Brain microvascular endothelial cell (primary cell): ENCODE data around the gene STRN.

ENCODE experiments used
- DNase-seq: peaks from one replicate; pipeline ENCODE4 v3.0.0-alpha.2; 2020
- H3K27ac ChIP-seq: fragments of 250-450 bp; sonication (Bioruptor Pico); 2 replicates; pipeline ENCODE4 v1.5.1; 2020; ENCODE audit warnings: mild to moderate bottlenecking, moderate library complexity
- H3K27me3 ChIP-seq: fragments of 250-450 bp; sonication (Bioruptor Pico); replicated peaks from 2 replicates; pipeline ENCODE4 v1.5.1; 2020; ENCODE audit warnings: mild to moderate bottlenecking
- H3K36me3 ChIP-seq: fragments of 250-450 bp; sonication (Bioruptor Pico); replicated peaks from 2 replicates; pipeline ENCODE4 v1.5.1; 2020; ENCODE audit warnings: mild to moderate bottlenecking
- H3K4me3 ChIP-seq: 2 replicates; pipeline ENCODE4 v1.5.1; 2011; ENCODE audit warnings: low read depth, mild to moderate bottlenecking, control low read depth, low read length, moderate library complexity
- in situ Hi-C: cut with HindIII; loops from 2 replicates; pipeline ENCODE4 v1.10.0; 2017; ENCODE audit warnings: low sequenced_read_pairs, low pct_ligation_motif_present
- TF ChIP-seq, protein P1 (sequence below): IDR thresholded peaks from 2 replicates; pipeline ENCODE4 v1.5.1; 2011; ENCODE audit warnings: low read depth, mild to moderate bottlenecking, moderate library complexity, low read length, control low read depth, inconsistent platforms; ENCODE audit errors: missing control alignments

The STRN gene

DNA sequence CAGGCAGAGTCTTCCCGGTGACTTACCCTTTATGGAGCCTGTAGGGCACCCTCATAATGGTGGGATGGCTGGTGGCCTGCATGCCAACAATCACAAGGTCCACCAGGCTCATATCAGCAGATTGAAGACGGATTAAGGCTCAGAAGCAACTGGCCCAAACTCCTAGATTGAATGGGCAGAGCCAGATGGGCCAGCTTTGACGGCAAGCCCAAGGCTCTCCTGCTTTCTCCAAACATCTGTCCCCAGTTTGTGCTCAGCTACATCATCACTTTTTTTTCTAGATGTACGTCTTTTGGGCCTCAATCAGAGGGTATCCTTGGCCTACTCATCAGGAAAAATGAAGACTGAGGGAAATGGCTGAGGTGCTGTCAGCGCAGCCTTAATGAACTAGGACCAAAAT is 155.3 kb downstream of the STRN start:
- DNase-seq: no peak
- TF ChIP-seq, protein P1, sequence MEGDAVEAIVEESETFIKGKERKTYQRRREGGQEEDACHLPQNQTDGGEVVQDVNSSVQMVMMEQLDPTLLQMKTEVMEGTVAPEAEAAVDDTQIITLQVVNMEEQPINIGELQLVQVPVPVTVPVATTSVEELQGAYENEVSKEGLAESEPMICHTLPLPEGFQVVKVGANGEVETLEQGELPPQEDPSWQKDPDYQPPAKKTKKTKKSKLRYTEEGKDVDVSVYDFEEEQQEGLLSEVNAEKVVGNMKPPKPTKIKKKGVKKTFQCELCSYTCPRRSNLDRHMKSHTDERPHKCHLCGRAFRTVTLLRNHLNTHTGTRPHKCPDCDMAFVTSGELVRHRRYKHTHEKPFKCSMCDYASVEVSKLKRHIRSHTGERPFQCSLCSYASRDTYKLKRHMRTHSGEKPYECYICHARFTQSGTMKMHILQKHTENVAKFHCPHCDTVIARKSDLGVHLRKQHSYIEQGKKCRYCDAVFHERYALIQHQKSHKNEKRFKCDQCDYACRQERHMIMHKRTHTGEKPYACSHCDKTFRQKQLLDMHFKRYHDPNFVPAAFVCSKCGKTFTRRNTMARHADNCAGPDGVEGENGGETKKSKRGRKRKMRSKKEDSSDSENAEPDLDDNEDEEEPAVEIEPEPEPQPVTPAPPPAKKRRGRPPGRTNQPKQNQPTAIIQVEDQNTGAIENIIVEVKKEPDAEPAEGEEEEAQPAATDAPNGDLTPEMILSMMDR: no peak
- Histone ChIP-seq H3K27ac (no peak overlapping the region), H3K27me3 (no peaks in the 10 kb centered on the region), H3K36me3 (no peaks in the 10 kb centered on the region), H3K4me3 (no peak overlapping the region)
- in situ Hi-C loops: no loop called here

- TF ChIP-seq, protein P1: no peak
- no peak overlapping the region for H3K4me3 ChIP-seq
- H3K27me3 ChIP-seq: no peaks in the 10 kb centered on the region
- in situ Hi-C loops: no loop called here
- no peak for DNase-seq
- H3K27ac ChIP-seq: no peak overlapping the region
- H3K36me3 ChIP-seq: no peaks in the 10 kb centered on the region
Measured at GRCh38 chr2:36809069-36809445, 157.3 kb downstream of the STRN start.

GRCh38 chr2:36808386-36809068 is 157.8 kb downstream of the STRN start:
- no peak overlapping the region for H3K27ac ChIP-seq
- H3K4me3 ChIP-seq: no peak overlapping the region
- no peaks in the 10 kb centered on the region for H3K27me3 ChIP-seq
- in situ Hi-C loops: no loop called here
- TF ChIP-seq, protein P1: no peak
- no peak for DNase-seq
- no peaks in the 10 kb centered on the region for H3K36me3 ChIP-seq

DNA sequence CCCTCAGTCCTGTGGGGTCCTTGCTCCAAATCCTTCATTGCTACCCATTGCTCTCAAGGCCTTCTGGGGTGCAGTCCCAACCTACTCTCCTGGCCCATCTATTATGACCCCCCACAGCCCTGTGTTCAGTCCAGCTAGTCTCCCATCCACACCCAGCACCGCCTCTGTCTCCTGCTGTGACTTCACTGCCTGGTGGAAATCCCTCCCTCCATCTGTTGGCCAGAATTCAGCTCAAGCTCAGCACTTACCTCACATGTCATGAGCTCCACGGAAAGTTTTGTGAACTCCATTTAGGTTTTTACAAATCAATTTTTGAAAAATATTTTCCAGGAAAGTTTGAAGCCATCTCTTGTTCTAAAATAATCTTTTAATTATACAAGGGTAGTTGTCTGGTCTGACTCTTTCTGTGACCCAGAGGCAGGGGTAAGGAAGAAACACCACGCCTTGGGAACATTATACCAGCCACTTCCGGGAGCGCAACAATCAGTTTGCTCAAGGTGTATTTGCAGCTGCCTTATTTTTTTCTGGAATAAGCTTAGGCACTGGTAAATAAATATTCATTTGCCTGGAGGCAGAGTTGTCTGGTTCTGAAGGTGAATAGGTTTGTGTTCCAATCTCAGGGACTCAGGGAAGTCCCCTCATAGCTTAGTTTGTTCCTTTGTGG is 159.0 kb downstream of the STRN start:
- no peaks in the 10 kb centered on the region for H3K27me3 ChIP-seq
- H3K36me3 ChIP-seq: no peaks in the 10 kb centered on the region
- in situ Hi-C loops: no loop called here
- no peak overlapping the region for H3K27ac ChIP-seq
- no peak for DNase-seq
- no peak overlapping the region for H3K4me3 ChIP-seq
- TF ChIP-seq, protein P1: no peak

DNA sequence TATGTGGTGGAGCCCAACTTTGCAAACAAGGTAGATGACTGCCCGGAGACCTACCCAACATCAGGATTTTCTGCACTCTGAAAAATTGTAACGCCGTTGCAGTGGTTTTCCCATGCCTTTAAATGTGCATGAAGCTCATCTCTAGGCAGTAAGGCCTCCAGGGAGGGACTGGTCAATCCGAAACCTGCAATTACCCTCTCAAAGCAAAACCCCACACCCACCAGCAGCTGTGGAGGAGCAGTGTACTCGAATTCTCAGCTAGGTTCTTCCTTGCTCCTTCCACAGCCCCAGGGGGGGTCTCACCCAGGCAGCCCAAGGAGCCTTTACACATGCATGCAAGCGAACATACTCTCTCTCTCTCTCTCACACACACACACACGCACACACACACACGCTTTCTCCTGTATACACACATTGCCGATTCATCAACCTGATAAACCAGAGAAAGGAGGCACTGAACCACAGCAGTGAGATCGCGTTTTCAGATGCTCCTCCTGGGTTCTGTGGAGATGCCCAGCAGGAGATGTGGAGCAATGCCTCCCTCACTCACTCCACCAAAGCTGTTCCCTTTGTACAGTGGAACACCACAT is 160.6 kb downstream of the STRN start:
- in situ Hi-C loops: no loop called here
- Histone ChIP-seq H3K27me3 (no peaks in the 10 kb centered on the region), H3K4me3 (no peak overlapping the region), H3K27ac (no peak overlapping the region), H3K36me3 (no peaks in the 10 kb centered on the region)
- no peak for DNase-seq
- TF ChIP-seq, protein P1: no peak
